ENCODE results near the gene ADAMTS14.

Gene ADAMTS14

DNA sequence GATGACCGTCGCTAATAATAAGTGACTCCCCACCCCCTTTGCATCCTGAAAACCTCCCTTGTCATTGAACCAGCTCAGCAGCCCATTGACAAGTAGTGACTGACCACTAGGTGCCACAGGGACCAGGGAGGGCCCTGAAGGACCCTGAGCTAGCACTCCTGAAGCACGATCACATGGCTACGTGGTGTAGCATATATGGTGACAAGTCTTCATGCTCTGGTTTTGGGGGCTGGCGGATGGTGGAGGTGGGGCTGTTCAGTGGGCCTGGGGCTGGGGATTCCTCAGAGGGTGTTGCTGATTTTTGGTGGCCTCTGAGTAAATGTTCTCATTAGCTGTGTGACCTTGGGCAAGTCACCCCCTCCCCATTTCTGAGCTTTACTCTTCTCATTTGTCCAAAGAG lies 4.7 kb downstream of the ADAMTS14 start:
- no peak overlapping the region for H3K27ac ChIP-seq

DNA sequence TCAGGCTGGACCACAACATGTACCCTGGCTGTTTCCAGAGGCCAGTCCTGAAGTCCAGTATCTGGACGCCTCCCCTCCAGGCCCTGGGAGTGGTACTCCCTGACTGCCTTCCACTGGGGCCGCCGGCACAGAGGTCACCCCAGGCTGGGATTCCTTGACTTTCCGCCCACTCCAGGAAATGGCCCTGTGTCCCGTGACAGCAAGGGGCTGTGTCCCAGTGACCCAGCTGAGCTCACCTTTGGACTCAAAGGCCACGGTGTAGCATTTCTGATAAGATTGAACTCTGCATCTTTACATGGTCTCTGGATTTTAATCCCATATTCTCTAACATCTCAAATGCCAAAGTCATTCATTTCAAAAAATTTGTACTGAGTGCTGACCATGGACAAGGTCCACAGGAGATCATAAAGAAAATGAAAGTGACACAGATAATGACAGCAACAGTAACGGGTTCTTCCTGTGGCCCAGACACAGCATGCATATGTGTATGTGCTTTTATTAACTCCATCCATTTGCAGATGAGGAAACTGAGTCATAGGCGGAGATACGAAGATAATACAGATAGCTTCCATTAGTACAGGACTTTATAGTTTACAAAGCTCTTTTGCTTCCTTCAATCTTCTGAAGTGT lies 5.4 kb downstream of the ADAMTS14 start:
- H3K27ac ChIP-seq: no peak overlapping the region
- TF ChIP-seq CTCF (IDR thresholded peaks at IDR 0.05): no peak
- no peak for TF ChIP-seq ZFX (IDR thresholded peaks at IDR 0.05; ENCODE audit: borderline replicate concordance)

More for the DNA sequence above, 4.7 kb downstream of the ADAMTS14 start:
- TF ChIP-seq CTCF (IDR thresholded peaks at IDR 0.05) (no peak), ZFX (IDR thresholded peaks at IDR 0.05; ENCODE audit: borderline replicate concordance) (no peak)

GRCh38 chr10:70678250-70678635 lies 5.9 kb downstream of the ADAMTS14 start:
- no peak overlapping the region for H3K27ac ChIP-seq
- TF ChIP-seq CTCF (IDR thresholded peaks at IDR 0.05) (no peak), ZFX (IDR thresholded peaks at IDR 0.05; ENCODE audit: borderline replicate concordance) (no peak)

- TF ChIP-seq CTCF (IDR thresholded peaks at IDR 0.05) (no peak), ZFX (IDR thresholded peaks at IDR 0.05; ENCODE audit: borderline replicate concordance) (no peak)
- H3K27ac ChIP-seq: no peak overlapping the region
Measured at GRCh38 chr10:70678757-70679489, 6.6 kb downstream of the ADAMTS14 start.

GRCh38 chr10:70679498-70679897 lies 7.2 kb downstream of the ADAMTS14 start:
- TF ChIP-seq CTCF (IDR thresholded peaks at IDR 0.05) (no peak), ZFX (IDR thresholded peaks at IDR 0.05; ENCODE audit: borderline replicate concordance) (no peak)
- no peak overlapping the region for H3K27ac ChIP-seq

- H3K27ac ChIP-seq: no peak overlapping the region
Measured at GRCh38 chr10:70680899-70681730, 8.8 kb downstream of the ADAMTS14 start.

More at GRCh38 chr10:70680899-70681730, 8.8 kb downstream of the ADAMTS14 start:
- TF ChIP-seq ZFX (IDR thresholded peaks at IDR 0.05; ENCODE audit: borderline replicate concordance): no peak
- TF ChIP-seq CTCF (IDR thresholded peaks at IDR 0.05): no peak

All from 22Rv1 (cell line).